Lung microvascular endothelial cell (primary cell): Measurements from ENCODE around the gene MDC1. TPM values are rescaled to one million over a fixed set of nuclear protein-coding genes. Genes with fewer than 3 reads are reported as not detected.

ENCODE experiments used
- total RNA-seq: library from RNA; depleted of rRNA; stranded (reverse); fragments of >200 nt; gene quantifications from 2 replicates; pipeline ENCODE4 v1.2.1, GENCODE V29; 2014

The MDC1 gene
- total RNA-seq, 1 donor from 2014 or later, result 3.0 TPM

Other genes starting within 250 kb of the MDC1 start
- 440 and 959 TPM in 2 replicates for gene HLA-E, start 227.8 kb downstream of the MDC1 start, total RNA-seq
- gene GNL1, start 160.8 kb downstream of the MDC1 start, total RNA-seq, result 31.8 and 41.1 TPM in 2 replicates
- gene PRR3, start 160.0 kb downstream of the MDC1 start, total RNA-seq, result 2.0 and 2.2 TPM in 2 replicates
- 24.6 and 41.9 TPM in 2 replicates for gene ABCF1, start 145.8 kb downstream of the MDC1 start, total RNA-seq
- 7.0 and 12.5 TPM in 2 replicates for gene PPP1R10, start 100.0 kb downstream of the MDC1 start, total RNA-seq
- 38.1 and 55.8 TPM in 2 replicates for gene MRPS18B, start 99.4 kb downstream of the MDC1 start, total RNA-seq
- 2.2 and 5.0 TPM in 2 replicates for gene ATAT1, start 90.4 kb downstream of the MDC1 start, total RNA-seq
- gene C6orf136, start 70.1 kb downstream of the MDC1 start, total RNA-seq, result 3.1 and 5.6 TPM in 2 replicates
- 25.1 and 32.5 TPM in 2 replicates for gene DHX16, start 44.3 kb downstream of the MDC1 start, total RNA-seq
- 31.5 and 33.6 TPM in 2 replicates for gene PPP1R18, start 30.6 kb downstream of the MDC1 start, total RNA-seq
- gene NRM, start 26.3 kb downstream of the MDC1 start, total RNA-seq, result 1.6 and 2.2 TPM in 2 replicates
- 267 and 311 TPM in 2 replicates for gene TUBB, start 3.1 kb upstream of the MDC1 start, total RNA-seq
- gene FLOT1, start 25.4 kb upstream of the MDC1 start, total RNA-seq, result 48.8 and 56.2 TPM in 2 replicates
- gene IER3, start 27.3 kb upstream of the MDC1 start, total RNA-seq, result 72.6 and 148 TPM in 2 replicates
- gene DDR1, start 167.2 kb upstream of the MDC1 start, total RNA-seq, result 4.8 and 6.3 TPM in 2 replicates
- gene GTF2H4, start 190.9 kb upstream of the MDC1 start, total RNA-seq, result 8.3 and 12.9 TPM in 2 replicates
- gene VARS2, start 197.0 kb upstream of the MDC1 start, total RNA-seq, result 13.9 and 15.5 TPM in 2 replicates
- gene SFTA2, start 214.9 kb upstream of the MDC1 start, total RNA-seq, result not detected in 2 replicates
- gene MUCL3, start 223.7 kb upstream of the MDC1 start, total RNA-seq, result not detected in 2 replicates